Measurements from ENCODE around the gene TMEM95.

The TMEM95 gene

GRCh38 chr17:7403977-7404736, 49.2 kb downstream of the TMEM95 start, which contains the start of gene TMEM256:
Gene TMEM256, minus strand, starts transcription at chr17:7404097. Its CDS starts 13 bp downstream, at chr17:7404084.
- Histone ChIP-seq H3K79me2 (ENCODE audit: low read length) (no peaks in the 10 kb centered on the region), H3K9ac (ENCODE audit: low read length) (peak within 1 kb of the TSS; percentile 68), H3K27ac (ENCODE audit: low read length) (peak within 1 kb of the TSS; percentile 63), H3K4me3 (ENCODE audit: low read length) (peak within 1 kb of the TSS; percentile 83), H3K27me3 (ENCODE audit: low read depth, low read length) (peaks cover 5% of the 10 kb centered on the region; the same call in 1 of the 2 replicates), H4K20me1 (ENCODE audit: insufficient read depth, low read length) (no peaks in the 10 kb centered on the region), H3K36me3 (replicated peaks; ENCODE audit: low read depth, low read length) (no peaks in the 10 kb centered on the region), H3K4me2 (ENCODE audit: low read length) (peak within 1 kb of the TSS; percentile 85), H3K9me3 (ENCODE audit: insufficient read depth, low read length) (no peaks in the 10 kb centered on the region), H2AFZ (ENCODE audit: low read depth, low read length) (peak within 1 kb of the TSS; percentile 69; the same call in 1 of the 2 replicates), H3K4me1 (ENCODE audit: low read length) (peaks cover 10% of the 10 kb centered on the region)
- TF ChIP-seq CTCF (IDR thresholded peaks at IDR 0.05; ENCODE audit: low read depth, low read length) (no peak), EZH2phosphoT487 (IDR thresholded peaks at IDR 0.05; ENCODE audit: low read depth) (no peak)

- no peaks in the 10 kb centered on the region for H4K20me1 ChIP-seq (ENCODE audit: insufficient read depth, low read length)
- peaks cover 10% of the 10 kb centered on the region for H3K4me1 ChIP-seq (ENCODE audit: low read length)
- no peaks in the 10 kb centered on the region for H3K36me3 ChIP-seq (replicated peaks; ENCODE audit: low read depth, low read length)
- H3K27ac ChIP-seq (ENCODE audit: low read length): peak overlapping the region; percentile 63
- H2AFZ ChIP-seq (ENCODE audit: low read depth, low read length): peak overlapping the region; percentile 69; the same call in 1 of the 2 replicates
- peaks cover 5% of the 10 kb centered on the region; the same call in 1 of the 2 replicates for H3K27me3 ChIP-seq (ENCODE audit: low read depth, low read length)
- H3K4me2 ChIP-seq (ENCODE audit: low read length): peak overlapping the region; percentile 85
- TF ChIP-seq EZH2phosphoT487 (IDR thresholded peaks at IDR 0.05; ENCODE audit: low read depth) (no peak), CTCF (IDR thresholded peaks at IDR 0.05; ENCODE audit: low read depth, low read length) (no peak)
- no peaks in the 10 kb centered on the region for H3K9me3 ChIP-seq (ENCODE audit: insufficient read depth, low read length)
- peak overlapping the region; percentile 68 for H3K9ac ChIP-seq (ENCODE audit: low read length)
- no peaks in the 10 kb centered on the region for H3K79me2 ChIP-seq (ENCODE audit: low read length)
- peak overlapping the region; percentile 83 for H3K4me3 ChIP-seq (ENCODE audit: low read length)
These were observed 49.9 kb downstream of the TMEM95 start for GRCh38 chr17:7404737-7405349.

DNA sequence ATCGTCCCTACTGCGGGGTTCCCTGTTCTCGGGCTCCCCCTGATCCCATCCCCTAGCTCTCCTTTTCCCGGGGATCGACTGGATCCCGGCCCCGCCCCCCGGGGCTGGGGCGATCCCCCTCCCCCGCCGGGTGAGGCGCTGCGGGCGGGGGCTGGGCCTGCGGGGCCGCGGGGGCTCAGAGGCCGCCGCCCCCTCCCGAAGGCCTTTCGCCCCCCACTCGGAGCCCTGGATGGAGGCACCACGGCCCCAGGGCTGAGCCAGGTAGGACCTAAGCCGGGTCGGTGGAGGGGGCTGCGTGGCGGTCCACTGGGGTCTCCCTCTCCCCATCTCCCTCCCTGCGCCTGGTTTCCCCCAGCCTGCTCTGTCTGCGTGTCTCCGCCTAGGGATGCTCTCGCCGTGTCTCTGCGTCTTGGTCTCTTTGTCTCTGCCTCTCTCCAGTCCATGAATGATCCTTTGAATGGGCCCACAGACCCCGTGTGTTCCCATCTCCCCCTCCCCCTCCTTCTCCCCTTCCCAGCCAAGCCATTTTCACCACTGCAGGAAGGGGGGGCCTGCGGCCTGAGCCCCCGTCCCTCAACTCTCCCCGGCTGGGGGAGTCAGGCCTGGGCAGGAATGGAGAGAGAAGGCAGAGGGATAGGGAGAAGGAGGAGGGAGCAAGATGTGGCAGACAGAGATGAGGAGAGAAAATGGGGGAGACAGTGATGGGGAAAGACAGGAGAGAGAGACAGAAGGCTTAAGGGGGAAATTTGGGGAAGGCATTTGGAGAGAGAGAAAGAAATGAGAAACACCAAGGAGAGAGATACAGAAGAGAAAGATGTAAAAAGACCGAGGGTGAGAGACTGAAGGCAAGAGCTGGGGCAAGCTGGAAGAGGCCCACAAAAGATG, 50.6 kb downstream of the TMEM95 start:
- Histone ChIP-seq H3K27me3 (ENCODE audit: low read depth, low read length) (peaks cover 5% of the 10 kb centered on the region; the same call in 1 of the 2 replicates), H2AFZ (ENCODE audit: low read depth, low read length) (no peak overlapping the region), H3K79me2 (ENCODE audit: low read length) (no peaks in the 10 kb centered on the region), H3K4me1 (ENCODE audit: low read length) (peaks cover 10% of the 10 kb centered on the region), H3K4me2 (ENCODE audit: low read length) (peak overlapping the region; percentile 85), H3K9me3 (ENCODE audit: insufficient read depth, low read length) (no peaks in the 10 kb centered on the region), H3K9ac (ENCODE audit: low read length) (no peak overlapping the region), H3K27ac (ENCODE audit: low read length) (no peak overlapping the region), H3K36me3 (replicated peaks; ENCODE audit: low read depth, low read length) (no peaks in the 10 kb centered on the region), H4K20me1 (ENCODE audit: insufficient read depth, low read length) (no peaks in the 10 kb centered on the region), H3K4me3 (ENCODE audit: low read length) (peak overlapping the region; percentile 83)
- TF ChIP-seq CTCF (IDR thresholded peaks at IDR 0.05; ENCODE audit: low read depth, low read length) (no peak), EZH2phosphoT487 (IDR thresholded peaks at IDR 0.05; ENCODE audit: low read depth) (no peak)

Data from OCI-LY3 (cell line).